OCI-LY7 (cell line): Measurements from ENCODE around the gene SIVA1. TPM values are rescaled to one million over a fixed set of nuclear protein-coding genes. Genes with fewer than 3 reads are reported as not detected.
"Not testable (repeated sequence)": the region's sequence is repeated elsewhere in the genome, so short reads cannot be mapped to it uniquely, and the experiment has no call there.

Experiments used
- BruUV-seq: library from RNA; stranded (reverse); fragments of 400-500 nt; replicated peaks from 2 replicates; lab custom pipeline; 2021; lab: Mats Ljungman, UMichigan
- CTCF ChIA-PET: fragments of 300-600 bp; sonication (Branson Sonifier 250); formaldehyde crosslinking; loops from one replicate; lab custom pipeline; 2022; ENCODE audit warnings: antibody characterized with exemption; ENCODE audit not compliant: unreplicated experiment; lab: Charles Lee
- POLR2A ChIA-PET: fragments of 300-600 bp; sonication (Branson Sonifier 250); formaldehyde crosslinking; loops from one replicate; lab custom pipeline; 2022; ENCODE audit warnings: antibody characterized with exemption; lab: Charles Lee
- DNase-seq: peaks from one replicate; pipeline ENCODE4 v3.0.0-alpha.2; 2015; ENCODE audit warnings: low spot score
- H2AFZ ChIP-seq: fragments of 200-600 bp; sonication (generic), shearing (Covaris generic); 2 replicates; pipeline ENCODE4 v1.6.1; 2014; ENCODE audit warnings: mild to moderate bottlenecking, antibody characterized with exemption, low read length, moderate library complexity
- H3K27ac ChIP-seq: fragments of 200-600 bp; sonication (generic); 2 replicates; pipeline ENCODE4 v1.5.1; 2014; ENCODE audit warnings: mixed run types, low read depth, mild to moderate bottlenecking, moderate library complexity, low read length, inconsistent platforms; ENCODE audit not compliant: poor library complexity, severe bottlenecking
- H3K36me3 ChIP-seq: fragments of 200-600 bp; sonication (generic); 2 replicates; pipeline ENCODE4 v1.6.1; 2014; ENCODE audit warnings: mild to moderate bottlenecking, antibody characterized with exemption, low read length, moderate library complexity, mixed read lengths; ENCODE audit not compliant: insufficient read depth
- H3K4me1 ChIP-seq: fragments of 200-600 bp; sonication (generic); 2 replicates; pipeline ENCODE4 v1.5.1; 2014; ENCODE audit warnings: mild to moderate bottlenecking, low read length; ENCODE audit not compliant: insufficient read depth, poor library complexity, severe bottlenecking
- H3K4me2 ChIP-seq: fragments of 200-600 bp; sonication (generic); 2 replicates; pipeline ENCODE4 v1.6.1; 2014; ENCODE audit warnings: mild to moderate bottlenecking, low read length
- H3K4me3 ChIP-seq: fragments of 200-600 bp; sonication (generic); 2 replicates; pipeline ENCODE4 v1.5.1; 2014; ENCODE audit warnings: mild to moderate bottlenecking, low read depth, low read length; ENCODE audit not compliant: poor library complexity, severe bottlenecking
- H3K79me2 ChIP-seq: fragments of 200-600 bp; sonication (generic); 2 replicates; pipeline ENCODE4 v1.6.1; 2016; ENCODE audit warnings: low read depth, mild to moderate bottlenecking, low read length, moderate library complexity, mixed read lengths; ENCODE audit not compliant: insufficient read depth
- H3K9me2 ChIP-seq: fragments of 200-600 bp; sonication (generic); 2 replicates; pipeline ENCODE4 v1.6.1; 2016; ENCODE audit warnings: mild to moderate bottlenecking, low read length, mixed read lengths; ENCODE audit not compliant: insufficient read depth
- H3K9me3 ChIP-seq: fragments of 200-600 bp; sonication (generic); 2 replicates; pipeline ENCODE4 v1.6.1; 2014; ENCODE audit warnings: mild to moderate bottlenecking, mixed run types, low read length, mixed read lengths
- H4K20me1 ChIP-seq: fragments of 200-600 bp; sonication (generic); 2 replicates; pipeline ENCODE4 v1.6.1; 2014; ENCODE audit warnings: mild to moderate bottlenecking, antibody characterized with exemption, low read length, moderate library complexity, mixed read lengths; ENCODE audit not compliant: insufficient read depth
- EZH2phosphoT487 ChIP-seq: fragments of 200-600 bp; sonication (generic); IDR thresholded peaks from 2 replicates; pipeline ENCODE4 v1.6.1; 2018; ENCODE audit warnings: low read depth, borderline replicate concordance, mild to moderate bottlenecking, mixed run types, antibody characterized with exemption, low read length, moderate library complexity, mixed read lengths
- intact Hi-C: fragments of 100-400 bp; cut with micrococcal nuclease; formaldehyde crosslinking; loops from one replicate; pipeline ENCODE4 v1.10.0; 2022; ENCODE audit not compliant: unreplicated experiment
- total RNA-seq, 2 experiments: library from RNA; depleted of rRNA in 1 of 2; stranded (reverse); fragments of >200 nt in 1 of 2; shearing (Covaris generic) in 1 of 2; gene quantifications; 2 replicates each; pipeline ENCODE4 v1.2.3, GENCODE V29; 2014 to 2022
- TF ChIP-seq, protein P1 (sequence below): fragments of 200-600 bp; sonication (generic); conservative IDR thresholded peaks from 2 replicates; pipeline ENCODE4 v1.5.1; 2014; ENCODE audit warnings: mild to moderate bottlenecking, antibody characterized with exemption, low read length, moderate library complexity, mixed read lengths

SIVA1 gene
- total RNA-seq, 2 experiments from 2014 or later = 111 to 244 TPM

DNA sequence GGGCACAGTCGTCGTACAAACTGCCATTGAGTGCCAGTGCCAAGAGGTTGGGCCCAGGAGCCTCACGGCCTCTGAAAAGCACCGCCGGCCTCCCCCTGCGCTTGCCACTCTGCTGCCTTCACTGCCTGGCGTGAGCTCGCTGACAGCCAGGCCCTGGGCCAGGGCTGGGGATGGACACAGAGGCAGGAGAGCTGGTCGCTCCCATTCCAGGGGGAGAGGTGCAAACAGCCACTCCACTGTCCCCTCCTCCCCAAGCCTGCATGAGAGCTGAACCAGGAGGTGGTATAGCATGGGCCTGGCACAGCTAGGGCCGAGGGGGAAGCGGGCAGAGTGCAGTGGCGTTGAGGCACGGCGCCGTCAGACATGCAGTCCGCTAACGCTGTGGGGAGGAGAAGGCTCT is 24.3 kb upstream of the SIVA1 start:
- no peak overlapping the region for H3K4me3 ChIP-seq
- no peak for DNase-seq
- intact Hi-C loops = no loop called here
- BruUV-seq = no TSS peak
- TF ChIP-seq EZH2phosphoT487 = no peak
- TF ChIP-seq, protein P1, sequence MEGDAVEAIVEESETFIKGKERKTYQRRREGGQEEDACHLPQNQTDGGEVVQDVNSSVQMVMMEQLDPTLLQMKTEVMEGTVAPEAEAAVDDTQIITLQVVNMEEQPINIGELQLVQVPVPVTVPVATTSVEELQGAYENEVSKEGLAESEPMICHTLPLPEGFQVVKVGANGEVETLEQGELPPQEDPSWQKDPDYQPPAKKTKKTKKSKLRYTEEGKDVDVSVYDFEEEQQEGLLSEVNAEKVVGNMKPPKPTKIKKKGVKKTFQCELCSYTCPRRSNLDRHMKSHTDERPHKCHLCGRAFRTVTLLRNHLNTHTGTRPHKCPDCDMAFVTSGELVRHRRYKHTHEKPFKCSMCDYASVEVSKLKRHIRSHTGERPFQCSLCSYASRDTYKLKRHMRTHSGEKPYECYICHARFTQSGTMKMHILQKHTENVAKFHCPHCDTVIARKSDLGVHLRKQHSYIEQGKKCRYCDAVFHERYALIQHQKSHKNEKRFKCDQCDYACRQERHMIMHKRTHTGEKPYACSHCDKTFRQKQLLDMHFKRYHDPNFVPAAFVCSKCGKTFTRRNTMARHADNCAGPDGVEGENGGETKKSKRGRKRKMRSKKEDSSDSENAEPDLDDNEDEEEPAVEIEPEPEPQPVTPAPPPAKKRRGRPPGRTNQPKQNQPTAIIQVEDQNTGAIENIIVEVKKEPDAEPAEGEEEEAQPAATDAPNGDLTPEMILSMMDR = no peak
- H3K27ac ChIP-seq = no peak overlapping the region
- H3K9me3 ChIP-seq = no peaks in the 10 kb centered on the region
- no peaks in the 10 kb centered on the region for H3K4me1 ChIP-seq
- ChIA-PET POLR2A (no interaction called here), CTCF (no interaction called here)
- H4K20me1 ChIP-seq = no peaks in the 10 kb centered on the region
- no peaks in the 10 kb centered on the region for H3K36me3 ChIP-seq
- no peaks in the 10 kb centered on the region for H3K9me2 ChIP-seq
- H3K4me2 ChIP-seq = no peak overlapping the region
- no peaks in the 10 kb centered on the region for H3K79me2 ChIP-seq
- no peak overlapping the region for H2AFZ ChIP-seq

GRCh38 chr14:104729176-104729834 is 23.6 kb upstream of the SIVA1 start:
- H3K27ac ChIP-seq, H3K79me2 ChIP-seq, H3K9me2 ChIP-seq, H3K9me3 ChIP-seq, H3K4me2 ChIP-seq, CTCF ChIA-PET, POLR2A ChIA-PET, H4K20me1 ChIP-seq, H2AFZ ChIP-seq, H3K4me1 ChIP-seq, DNase-seq, intact Hi-C loops, H3K4me3 ChIP-seq, H3K36me3 ChIP-seq, BruUV-seq: not testable (repeated sequence)

DNA sequence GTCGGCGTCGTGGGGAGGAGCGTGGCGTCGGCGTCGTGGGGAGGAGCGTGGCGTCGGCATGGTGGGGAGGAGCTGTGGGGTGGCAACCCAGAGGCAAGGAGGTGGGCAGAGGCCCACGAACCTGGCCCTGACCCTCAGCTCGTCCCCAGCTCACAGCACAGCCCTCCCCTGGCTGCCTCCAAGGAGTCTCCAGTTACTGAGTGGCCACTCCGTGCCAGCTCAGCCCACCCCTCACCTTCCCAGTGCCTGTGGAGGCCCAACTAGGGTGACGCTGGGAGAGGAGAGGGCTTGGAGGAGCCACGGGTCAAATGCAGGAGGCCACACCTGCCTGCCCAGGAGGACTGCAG is 23.1 kb upstream of the SIVA1 start:
- ChIA-PET CTCF (no interaction called here), POLR2A (no interaction called here)
- Histone ChIP-seq H3K79me2 (no peaks in the 10 kb centered on the region), H3K9me2 (no peaks in the 10 kb centered on the region), H3K36me3 (no peaks in the 10 kb centered on the region), H4K20me1 (no peaks in the 10 kb centered on the region), H2AFZ (no peak overlapping the region), H3K9me3 (no peaks in the 10 kb centered on the region), H3K4me3 (no peak overlapping the region), H3K4me2 (no peak overlapping the region), H3K4me1 (no peaks in the 10 kb centered on the region), H3K27ac (no peak overlapping the region)
- no peak for TF ChIP-seq EZH2phosphoT487
- TF ChIP-seq, protein P1 = no peak
- intact Hi-C loops = no loop called here
- DNase-seq = no peak
- no TSS peak for BruUV-seq
